ENCODE results near the gene CORO2B.

GRCh38 chr15:68717951-68718350 is 139.2 kb downstream of the CORO2B start:
- TF ChIP-seq, protein P1, sequence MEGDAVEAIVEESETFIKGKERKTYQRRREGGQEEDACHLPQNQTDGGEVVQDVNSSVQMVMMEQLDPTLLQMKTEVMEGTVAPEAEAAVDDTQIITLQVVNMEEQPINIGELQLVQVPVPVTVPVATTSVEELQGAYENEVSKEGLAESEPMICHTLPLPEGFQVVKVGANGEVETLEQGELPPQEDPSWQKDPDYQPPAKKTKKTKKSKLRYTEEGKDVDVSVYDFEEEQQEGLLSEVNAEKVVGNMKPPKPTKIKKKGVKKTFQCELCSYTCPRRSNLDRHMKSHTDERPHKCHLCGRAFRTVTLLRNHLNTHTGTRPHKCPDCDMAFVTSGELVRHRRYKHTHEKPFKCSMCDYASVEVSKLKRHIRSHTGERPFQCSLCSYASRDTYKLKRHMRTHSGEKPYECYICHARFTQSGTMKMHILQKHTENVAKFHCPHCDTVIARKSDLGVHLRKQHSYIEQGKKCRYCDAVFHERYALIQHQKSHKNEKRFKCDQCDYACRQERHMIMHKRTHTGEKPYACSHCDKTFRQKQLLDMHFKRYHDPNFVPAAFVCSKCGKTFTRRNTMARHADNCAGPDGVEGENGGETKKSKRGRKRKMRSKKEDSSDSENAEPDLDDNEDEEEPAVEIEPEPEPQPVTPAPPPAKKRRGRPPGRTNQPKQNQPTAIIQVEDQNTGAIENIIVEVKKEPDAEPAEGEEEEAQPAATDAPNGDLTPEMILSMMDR (IDR thresholded peaks at IDR 0.05; ENCODE audit: insufficient read depth, low read length, poor library complexity, severe bottlenecking) = no peak
- TF ChIP-seq EZH2phosphoT487 (conservative IDR thresholded peaks at IDR 0.05; ENCODE audit: low read length) = no peak
